Neural progenitor cell (in vitro differentiated cells): Measurements from ENCODE around the gene STIM1. TPM values are rescaled to one million over a fixed set of nuclear protein-coding genes. Genes with fewer than 3 reads are reported as not detected.

Experiments used
- DNase-seq: peaks from one replicate; pipeline ENCODE4 v3.0.0-alpha.2; 2016; ENCODE audit warnings: low spot score
- H2AFZ ChIP-seq: fragments of 200-600 bp; sonication (generic); replicated peaks from 2 replicates; pipeline ENCODE4 v1.6.1; 2016; ENCODE audit warnings: antibody characterized with exemption
- H3F3A ChIP-seq: fragments of 200-600 bp; sonication (generic); 2 replicates; pipeline ENCODE4 v1.6.1; 2016; ENCODE audit warnings: antibody characterized with exemption, low read depth
- H3K27ac ChIP-seq: fragments of 200-600 bp; sonication (generic); 2 replicates; pipeline ENCODE4 v1.5.1; 2016; ENCODE audit warnings: mild to moderate bottlenecking
- H3K27me3 ChIP-seq: fragments of 200-600 bp; sonication (generic); 2 replicates; pipeline ENCODE4 v1.6.1; 2016; ENCODE audit warnings: mild to moderate bottlenecking, moderate library complexity
- H3K36me3 ChIP-seq: fragments of 200-600 bp; sonication (generic); 2 replicates; pipeline ENCODE4 v1.5.1; 2016
- H3K4me1 ChIP-seq: fragments of 200-600 bp; sonication (generic); 2 replicates; pipeline ENCODE4 v1.6.1; 2016; ENCODE audit warnings: mixed run types
- H3K4me2 ChIP-seq: fragments of 200-600 bp; sonication (generic); 2 replicates; pipeline ENCODE4 v1.6.1; 2016
- H3K4me3 ChIP-seq: fragments of 200-600 bp; sonication (generic); 2 replicates; pipeline ENCODE4 v1.5.1; 2016
- H3K79me2 ChIP-seq: fragments of 200-600 bp; sonication (generic); 2 replicates; pipeline ENCODE4 v1.6.1; 2016; ENCODE audit warnings: low read depth
- H3K9ac ChIP-seq: fragments of 200-600 bp; sonication (generic); 2 replicates; pipeline ENCODE4 v1.6.1; 2016
- H3K9me3 ChIP-seq: fragments of 200-600 bp; sonication (generic); 2 replicates; pipeline ENCODE4 v1.5.1; 2016; ENCODE audit warnings: low read depth
- H4K20me1 ChIP-seq: fragments of 200-600 bp; sonication (generic); 2 replicates; pipeline ENCODE4 v1.6.1; 2016; ENCODE audit warnings: low read depth
- H3K27ac Mint-ChIP-seq: 3 replicates; pipeline ENCODE4 v1.8.0; 2021; ENCODE audit warnings: mixed read lengths
- H3K27me3 Mint-ChIP-seq: 2 replicates; pipeline ENCODE4 v1.8.0; 2022; ENCODE audit warnings: low read depth, mild to moderate bottlenecking, inconsistent platforms, moderate library complexity, mixed read lengths; ENCODE audit not compliant: insufficient read depth
- H3K36me3 Mint-ChIP-seq: 3 replicates; pipeline ENCODE4 v1.8.0; 2021; ENCODE audit warnings: mixed read lengths
- H3K4me1 Mint-ChIP-seq: 3 replicates; pipeline ENCODE4 v1.8.0; 2021; ENCODE audit warnings: mixed read lengths
- H3K4me3 Mint-ChIP-seq: 3 replicates; pipeline ENCODE4 v1.8.0; 2021; ENCODE audit warnings: mild to moderate bottlenecking, moderate library complexity, mixed read lengths
- H3K9me3 Mint-ChIP-seq: 3 replicates; pipeline ENCODE4 v1.8.0; 2020; ENCODE audit warnings: mixed read lengths
- EZH2 ChIP-seq: fragments of 200-600 bp; sonication (generic); IDR thresholded peaks from 2 replicates; pipeline ENCODE4 v1.6.1; 2017; ENCODE audit warnings: antibody characterized with exemption, mild to moderate bottlenecking, moderate library complexity
- EZH2phosphoT487 ChIP-seq: fragments of 200-600 bp; sonication (generic); IDR thresholded peaks from 2 replicates; pipeline ENCODE4 v1.6.1; 2017; ENCODE audit warnings: antibody characterized with exemption
- total RNA-seq: library from RNA; depleted of rRNA; stranded (reverse); fragments of >200 nt; gene quantifications from 2 replicates; pipeline ENCODE4 v1.2.3, GENCODE V29; 2015; ENCODE audit warnings: low replicate concordance
- TF ChIP-seq, protein P1 (sequence below): fragments of 200-600 bp; sonication (generic); IDR thresholded peaks from 2 replicates; pipeline ENCODE4 v1.5.1; 2017; ENCODE audit warnings: antibody characterized with exemption, mild to moderate bottlenecking

STIM1 gene
- total RNA-seq, 1 donor from 2014 or later, result 18.9 TPM

GRCh38 chr11:3942160-3942955 is 86.9 kb downstream of the STIM1 start:
- no peak overlapping the region for H3K4me3 ChIP-seq
- no peak overlapping the region for H3K9ac ChIP-seq
- H3K79me2 ChIP-seq, result no peaks in the 10 kb centered on the region
- Mint-ChIP-seq H3K4me1 (peaks cover 3% of the 10 kb centered on the region), H3K36me3 (no peaks in the 10 kb centered on the region), H3K4me3 (no peak overlapping the region), H3K27me3 (no peaks in the 10 kb centered on the region), H3K27ac (no peak overlapping the region), H3K9me3 (no peaks in the 10 kb centered on the region)
- no peak overlapping the region for H3K27ac ChIP-seq
- no peaks in the 10 kb centered on the region for H3K36me3 ChIP-seq
- no peaks in the 10 kb centered on the region for H3F3A ChIP-seq
- H3K4me2 ChIP-seq, result no peak overlapping the region
- TF ChIP-seq, protein P1, sequence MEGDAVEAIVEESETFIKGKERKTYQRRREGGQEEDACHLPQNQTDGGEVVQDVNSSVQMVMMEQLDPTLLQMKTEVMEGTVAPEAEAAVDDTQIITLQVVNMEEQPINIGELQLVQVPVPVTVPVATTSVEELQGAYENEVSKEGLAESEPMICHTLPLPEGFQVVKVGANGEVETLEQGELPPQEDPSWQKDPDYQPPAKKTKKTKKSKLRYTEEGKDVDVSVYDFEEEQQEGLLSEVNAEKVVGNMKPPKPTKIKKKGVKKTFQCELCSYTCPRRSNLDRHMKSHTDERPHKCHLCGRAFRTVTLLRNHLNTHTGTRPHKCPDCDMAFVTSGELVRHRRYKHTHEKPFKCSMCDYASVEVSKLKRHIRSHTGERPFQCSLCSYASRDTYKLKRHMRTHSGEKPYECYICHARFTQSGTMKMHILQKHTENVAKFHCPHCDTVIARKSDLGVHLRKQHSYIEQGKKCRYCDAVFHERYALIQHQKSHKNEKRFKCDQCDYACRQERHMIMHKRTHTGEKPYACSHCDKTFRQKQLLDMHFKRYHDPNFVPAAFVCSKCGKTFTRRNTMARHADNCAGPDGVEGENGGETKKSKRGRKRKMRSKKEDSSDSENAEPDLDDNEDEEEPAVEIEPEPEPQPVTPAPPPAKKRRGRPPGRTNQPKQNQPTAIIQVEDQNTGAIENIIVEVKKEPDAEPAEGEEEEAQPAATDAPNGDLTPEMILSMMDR, result no peak
- TF ChIP-seq EZH2phosphoT487 (no peak), EZH2 (no peak)
- no peaks in the 10 kb centered on the region for H3K9me3 ChIP-seq
- no peak for DNase-seq
- no peak overlapping the region for H2AFZ ChIP-seq
- no peaks in the 10 kb centered on the region for H3K4me1 ChIP-seq
- H3K27me3 ChIP-seq, result no peaks in the 10 kb centered on the region
- H4K20me1 ChIP-seq, result no peaks in the 10 kb centered on the region

GRCh38 chr11:3942956-3943497 is 87.6 kb downstream of the STIM1 start:
- no peak for DNase-seq
- Histone ChIP-seq H4K20me1 (no peaks in the 10 kb centered on the region), H3K9ac (no peak overlapping the region), H3K27ac (no peak overlapping the region), H3F3A (no peaks in the 10 kb centered on the region), H3K9me3 (no peaks in the 10 kb centered on the region), H3K4me3 (no peak overlapping the region), H3K79me2 (no peaks in the 10 kb centered on the region), H3K4me2 (no peak overlapping the region), H3K27me3 (no peaks in the 10 kb centered on the region), H2AFZ (no peak overlapping the region), H3K36me3 (no peaks in the 10 kb centered on the region), H3K4me1 (no peaks in the 10 kb centered on the region)
- Mint-ChIP-seq H3K4me1 (peaks cover 3% of the 10 kb centered on the region), H3K27me3 (no peaks in the 10 kb centered on the region), H3K27ac (no peak overlapping the region), H3K36me3 (no peaks in the 10 kb centered on the region), H3K9me3 (no peaks in the 10 kb centered on the region), H3K4me3 (no peak overlapping the region)
- TF ChIP-seq EZH2phosphoT487 (no peak), EZH2 (no peak)
- TF ChIP-seq, protein P1, result no peak

GRCh38 chr11:3944198-3944597 is 88.7 kb downstream of the STIM1 start:
- Histone ChIP-seq H3K27me3 (no peaks in the 10 kb centered on the region), H2AFZ (no peak overlapping the region), H3K27ac (no peak overlapping the region), H3F3A (no peaks in the 10 kb centered on the region), H3K4me2 (no peak overlapping the region), H3K36me3 (no peaks in the 10 kb centered on the region), H3K9ac (no peak overlapping the region), H3K4me1 (no peaks in the 10 kb centered on the region), H4K20me1 (no peaks in the 10 kb centered on the region), H3K9me3 (no peaks in the 10 kb centered on the region), H3K4me3 (no peak overlapping the region), H3K79me2 (no peaks in the 10 kb centered on the region)
- Mint-ChIP-seq H3K9me3 (no peaks in the 10 kb centered on the region), H3K27ac (no peak overlapping the region), H3K27me3 (no peaks in the 10 kb centered on the region), H3K4me3 (no peak overlapping the region), H3K4me1 (peaks cover 3% of the 10 kb centered on the region), H3K36me3 (no peaks in the 10 kb centered on the region)
- no peak for DNase-seq
- TF ChIP-seq, protein P1, result no peak
- TF ChIP-seq EZH2phosphoT487 (no peak), EZH2 (no peak)
